Upper lobe of left lung (tissue), 4 donors: ENCODE measurements around the gene ELF4.

Experiments
- CTCF ChIP-seq, 6 experiments: fragments of 450-650 bp in 4 of 6; fragments of 200-600 bp in 2 of 6; sonication (generic) in 2 of 6; IDR thresholded peaks; one replicate each; pipeline ENCODE4 v1.5.1; 2016 to 2019; ENCODE audit warnings: antibody characterized with exemption in 6 of 6
- POLR2A ChIP-seq, 4 donors: fragments of 450-650 bp; IDR thresholded peaks; one replicate each; pipeline ENCODE4 v1.5.1; 2016 to 2017; ENCODE audit warnings: antibody characterized with exemption in 4 of 4, mild to moderate bottlenecking in 2 of 4

DNA sequence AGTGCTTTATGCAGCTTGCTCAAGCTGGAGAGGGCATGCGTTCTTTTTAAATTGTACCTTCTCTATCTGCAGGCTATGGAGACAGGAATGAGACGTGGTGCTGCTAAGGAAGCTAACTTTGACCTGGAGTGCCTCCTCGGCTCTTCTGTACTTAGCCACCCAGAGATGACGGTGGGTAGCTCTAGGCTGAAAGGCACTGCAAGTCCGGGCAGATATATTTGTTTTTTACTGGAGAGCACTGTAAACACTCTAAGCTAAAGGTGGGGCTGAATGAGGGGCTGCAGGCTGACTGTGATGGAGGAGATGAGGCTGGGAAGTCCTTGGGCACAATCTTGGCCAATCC is 12.1 kb downstream of the ELF4 start:
- TF ChIP-seq CTCF (IDR thresholded peaks at IDR 0.05) (no peak), POLR2A (IDR thresholded peaks at IDR 0.05) (no peak)
